Uterus (tissue), 4 donors: ENCODE data around the gene IGFL4. TPM values are rescaled to one million over a fixed set of nuclear protein-coding genes. Genes with fewer than 3 reads are reported as not detected.

Source experiments
- DNase-seq, 2 donors: peaks; one replicate each; pipeline ENCODE4 v3.0.0-alpha.2; 2019 to 2020
- H3K27ac ChIP-seq, 2 donors: fragments of 200-600 bp; sonication (generic); 1 replicate in 1 of 2; 2 replicates in 1 of 2; pipeline ENCODE4 v1.5.1; 2016 to 2018
- H3K27me3 ChIP-seq, 2 donors: fragments of 200-600 bp; sonication (generic); one replicate each; pipeline ENCODE4 v1.5.1; 2018 to 2019; ENCODE audit warnings: control low read depth in 1 of 2
- H3K36me3 ChIP-seq, 2 donors: fragments of 200-600 bp; sonication (generic); one replicate each; pipeline ENCODE4 v1.5.1; 2019; ENCODE audit warnings: control low read depth in 1 of 2
- H3K4me1 ChIP-seq, 2 donors: fragments of 200-600 bp; sonication (generic); one replicate each; pipeline ENCODE4 v1.5.1; 2018 to 2019; ENCODE audit warnings: control low read depth in 1 of 2
- H3K4me3 ChIP-seq, 2 donors: fragments of 200-600 bp; sonication (generic); 1 replicate in 1 of 2; 2 replicates in 1 of 2; pipeline ENCODE4 v1.5.1; 2018 to 2019; ENCODE audit warnings: mild to moderate bottlenecking in 1 of 2
- H3K9me3 ChIP-seq, 2 donors: fragments of 200-600 bp; sonication (generic); one replicate each; pipeline ENCODE4 v1.5.1; 2019; ENCODE audit warnings: control low read depth in 1 of 2
- POLR2A ChIP-seq, 2 donors: fragments of 450-650 bp; IDR thresholded peaks; one replicate each; pipeline ENCODE4 v1.6.1; 2016; ENCODE audit warnings: antibody characterized with exemption in 2 of 2, mild to moderate bottlenecking in 1 of 2, moderate library complexity in 1 of 2
- intact Hi-C: fragments of 100-400 bp; cut with DNase I; formaldehyde crosslinking; loops from one replicate; pipeline ENCODE4 v1.15.1; 2023; ENCODE audit warnings: low total_unique reads
- microRNA counts, 2 donors: library from miRNA; unstranded; fragments of <30 nt; microRNA quantifications; one replicate each; lab custom pipeline; 2016 to 2017
- microRNA-seq: library from miRNA; unstranded; fragments of <30 nt; microRNA quantifications from one replicate; pipeline ENCODE4, GENCODE V29; 2016; ENCODE audit warnings: borderline microRNAs expressed, borderline replicate concordance
- small RNA-seq: library from RNA; depleted of rRNA; stranded (forward); fragments of <200 nt; gene quantifications from one replicate; pipeline ENCODE3, GENCODE V24; 2016
- total RNA-seq, 4 donors: library from RNA; depleted of rRNA in 3 of 4; stranded (reverse); fragments of >200 nt in 3 of 4; gene quantifications; one replicate each; pipeline versions ENCODE4 v1.1.0 to v1.2.4, GENCODE V29; 2014 to 2023
- TF ChIP-seq, protein P1 (sequence below), 4 experiments: fragments of 200-600 bp in 2 of 4; fragments of 450-650 bp in 2 of 4; sonication (generic) in 2 of 4; IDR thresholded peaks; one replicate each; pipeline ENCODE4 v1.5.1; 2016 to 2019; ENCODE audit warnings: antibody characterized with exemption in 4 of 4, mild to moderate bottlenecking in 2 of 4, moderate library complexity in 1 of 4
- donor health status: DM: yes; HTN: yes; CAD: no.

Gene IGFL4
- total RNA-seq, 4 donors from 2014 or later = not detected

DNA sequence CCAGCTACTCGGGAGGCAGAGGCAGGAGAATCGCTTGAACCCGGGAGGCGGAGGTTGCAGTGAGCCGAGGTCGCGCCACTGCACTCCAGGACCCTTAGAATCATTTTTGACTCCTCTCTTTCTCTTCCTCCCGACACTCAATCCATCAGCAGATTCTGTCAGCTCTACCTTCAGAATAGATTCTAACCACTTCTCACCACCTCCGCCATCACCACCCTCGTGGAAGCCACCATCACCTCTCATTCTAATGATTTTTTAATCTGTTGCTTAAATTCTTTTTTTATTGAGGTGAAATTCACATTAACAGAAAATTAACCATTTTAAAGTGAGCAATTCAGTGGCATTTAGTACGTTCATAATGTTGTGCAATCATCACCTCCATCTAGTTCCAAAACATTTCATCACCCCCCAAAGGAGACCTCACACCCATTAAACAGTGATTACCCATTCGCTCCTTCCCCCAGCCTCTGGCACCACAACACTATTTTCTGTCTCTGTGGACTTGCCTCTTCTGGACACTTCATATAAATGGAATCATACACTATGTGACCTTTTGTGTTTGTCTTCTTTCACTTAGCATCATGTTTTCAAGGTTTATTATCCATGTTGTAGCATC lies 50.6 kb downstream of the IGFL4 start:
- Histone ChIP-seq H3K4me1 (no peaks in the 10 kb centered on the region), H3K4me3 (no peak overlapping the region), H3K27me3 (no peaks in the 10 kb centered on the region), H3K36me3 (no peaks in the 10 kb centered on the region), H3K27ac (no peak overlapping the region), H3K9me3 (no peaks in the 10 kb centered on the region)
- no peak for DNase-seq
- intact Hi-C loops = no loop called here
- TF ChIP-seq, protein P1, sequence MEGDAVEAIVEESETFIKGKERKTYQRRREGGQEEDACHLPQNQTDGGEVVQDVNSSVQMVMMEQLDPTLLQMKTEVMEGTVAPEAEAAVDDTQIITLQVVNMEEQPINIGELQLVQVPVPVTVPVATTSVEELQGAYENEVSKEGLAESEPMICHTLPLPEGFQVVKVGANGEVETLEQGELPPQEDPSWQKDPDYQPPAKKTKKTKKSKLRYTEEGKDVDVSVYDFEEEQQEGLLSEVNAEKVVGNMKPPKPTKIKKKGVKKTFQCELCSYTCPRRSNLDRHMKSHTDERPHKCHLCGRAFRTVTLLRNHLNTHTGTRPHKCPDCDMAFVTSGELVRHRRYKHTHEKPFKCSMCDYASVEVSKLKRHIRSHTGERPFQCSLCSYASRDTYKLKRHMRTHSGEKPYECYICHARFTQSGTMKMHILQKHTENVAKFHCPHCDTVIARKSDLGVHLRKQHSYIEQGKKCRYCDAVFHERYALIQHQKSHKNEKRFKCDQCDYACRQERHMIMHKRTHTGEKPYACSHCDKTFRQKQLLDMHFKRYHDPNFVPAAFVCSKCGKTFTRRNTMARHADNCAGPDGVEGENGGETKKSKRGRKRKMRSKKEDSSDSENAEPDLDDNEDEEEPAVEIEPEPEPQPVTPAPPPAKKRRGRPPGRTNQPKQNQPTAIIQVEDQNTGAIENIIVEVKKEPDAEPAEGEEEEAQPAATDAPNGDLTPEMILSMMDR (IDR thresholded peaks at IDR 0.05) = no peak
- no peak for TF ChIP-seq POLR2A (IDR thresholded peaks at IDR 0.05)

MicroRNA genes within 50 kb of the gene (microRNA counts, 767-probe panel; counts per million panel counts)
- 0 counts per million in 2 donors for microRNA hsa-miR-769-3p (lab: Ali Mortazavi, UCI)
- 0 to 1,981 counts per million in 2 donors for microRNA hsa-miR-769-5p (lab: Ali Mortazavi, UCI)

Small RNAs within 50 kb of the gene (microRNA-seq; reads per million reads assigned to microRNA genes)
- 42.2 reads per million, percentile 44 among the genes with 10 or more reads in this experiment for gene MIR769

Small RNAs within 50 kb of the gene (small RNA-seq; reads per million reads assigned to genes)
- gene MIR769 = 8.6 reads per million, percentile 89 among the genes with 10 or more reads in this experiment

Other genes starting within 250 kb of the IGFL4 start
- gene DMWD, start 248.2 kb downstream of the IGFL4 start, total RNA-seq = 100 to 1,000 TPM in 1 of 4 donors, 10 to 100 TPM in 2, 1 to 10 TPM in 1; 4.4 to 103 (median 36.9) TPM
- gene RSPH6A, start 225.7 kb downstream of the IGFL4 start, total RNA-seq = under 1 TPM in 2 of 4 donors, not detected in 2; 0.14 to 0.40 TPM
- gene SYMPK, start 177.9 kb downstream of the IGFL4 start, total RNA-seq = 10 to 100 TPM; 32.0 to 72.6 (median 46.4) TPM
- not detected for gene FOXA3, start 176.7 kb downstream of the IGFL4 start, total RNA-seq
- 10 to 100 TPM in 3 of 4 donors, 1 to 10 TPM in 1; 8.2 to 38.4 (median 23.3) TPM for gene IRF2BP1, start 154.9 kb downstream of the IGFL4 start, total RNA-seq
- 10 to 100 TPM in 1 of 4 donors, 1 to 10 TPM in 2, under 1 TPM in 1; 0.62 to 13.2 (median 2.8) TPM for gene MYPOP, start 138.4 kb downstream of the IGFL4 start, total RNA-seq
- not detected for gene NANOS2, start 126.2 kb downstream of the IGFL4 start, total RNA-seq
- gene NOVA2, start 67.1 kb downstream of the IGFL4 start, total RNA-seq = 10 to 100 TPM in 1 of 4 donors, 1 to 10 TPM in 3; 1.5 to 17.6 (median 2.4) TPM
- gene CCDC61, start 45.5 kb downstream of the IGFL4 start, total RNA-seq = 10 to 100 TPM in 2 of 4 donors, 1 to 10 TPM in 2; 1.2 to 21.5 (median 10.1) TPM
- gene PGLYRP1, start 17.9 kb downstream of the IGFL4 start, total RNA-seq = not detected
- gene IGFL3, start 83.7 kb upstream of the IGFL4 start, total RNA-seq = not detected
- under 1 TPM in 1 of 4 donors, not detected in 3; 0.61 TPM for gene IGFL2, start 107.2 kb upstream of the IGFL4 start, total RNA-seq
- not detected for gene IGFL1, start 188.7 kb upstream of the IGFL4 start, total RNA-seq